ENCODE data around the gene S1PR1. TPM values are rescaled to one million over a fixed set of nuclear protein-coding genes. Genes with fewer than 3 reads are reported as not detected.

S1PR1 gene
- polyA plus RNA-seq, 1 donor (not counting 4 experiments of a cell fraction or from before 2014, with no cell fraction given), result 3.1 TPM

DNA sequence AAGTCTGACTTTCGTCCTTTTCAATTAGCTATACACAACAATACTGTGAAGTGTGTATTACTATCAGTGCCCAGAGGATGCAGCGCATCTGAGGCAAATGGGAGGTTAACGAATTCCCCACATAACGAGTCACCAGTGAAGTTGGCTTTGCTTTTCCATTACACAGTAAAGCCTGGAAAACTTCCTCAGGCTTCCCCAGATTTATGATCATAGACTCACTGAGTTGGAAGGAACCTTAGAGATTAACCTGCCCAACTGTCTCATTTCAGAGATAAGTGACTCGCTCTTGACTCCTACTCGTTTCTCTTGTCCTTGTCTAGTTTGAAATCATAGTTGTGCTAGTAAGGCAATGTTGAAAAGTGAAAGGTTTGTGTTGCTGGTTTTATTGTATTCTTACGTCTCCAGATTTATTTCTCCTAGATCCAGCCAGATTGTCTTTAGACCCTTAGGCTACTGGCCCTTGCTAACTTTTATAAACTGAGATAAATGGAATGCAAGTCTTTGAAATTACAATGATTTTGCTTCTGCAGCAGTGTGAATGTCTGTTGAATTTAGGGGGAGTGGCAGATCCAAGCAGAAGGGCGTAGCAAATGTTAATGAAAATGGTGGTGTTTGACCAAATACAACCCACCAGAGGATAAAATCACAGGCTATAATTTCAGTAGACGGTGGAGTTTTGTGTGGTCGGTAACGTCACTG is 17.3 kb downstream of the S1PR1 start:
- Histone ChIP-seq H3K27ac (ENCODE audit: control insufficient read depth, insufficient read depth, low read length) (no peak overlapping the region), H3K4me1 (ENCODE audit: control insufficient read depth, extremely low read depth, insufficient read depth, low read length) (peaks cover 8% of the 10 kb centered on the region), H3K4me2 (ENCODE audit: control insufficient read depth, extremely low read depth, insufficient read depth, low read depth, low read length) (peak overlapping the region; percentile 27), H3K9ac (ENCODE audit: control insufficient read depth, extremely low read depth, insufficient read depth, low read length) (no peak overlapping the region), H3K36me3 (ENCODE audit: control insufficient read depth in 2 of 2, extremely low read depth in 1 of 2, insufficient read depth in 2 of 2, low read length in 2 of 2) (no peaks in the 10 kb centered on the region), H3K79me2 (ENCODE audit: control insufficient read depth, insufficient read depth, low read length) (no peaks in the 10 kb centered on the region), H3K4me3 (ENCODE audit: control insufficient read depth in 2 of 3, extremely low read depth in 1 of 3, insufficient read depth in 2 of 3, low read depth in 1 of 3, low read length in 3 of 3) (no peak overlapping the region), H3K9me1 (ENCODE audit: control insufficient read depth, extremely low read depth, insufficient read depth, low read length) (no peaks in the 10 kb centered on the region), H4K20me1 (ENCODE audit: control insufficient read depth, extremely low read depth, insufficient read depth, low read length) (no peaks in the 10 kb centered on the region), H3K9me3 (ENCODE audit: control insufficient read depth, low read depth, low read length) (no peaks in the 10 kb centered on the region), H3K27me3 (ENCODE audit: control insufficient read depth, extremely low read depth, insufficient read depth, low read length) (no peaks in the 10 kb centered on the region), H2AFZ (ENCODE audit: control insufficient read depth, low read length) (peak overlapping the region; percentile 74)
- FAIRE-seq (no peak), DNase-seq (ENCODE audit: low read depth, low spot score) (no peak)
- no peak for TF ChIP-seq CTCF (optimal IDR thresholded peaks at IDR 0.05 in 1 of 3, IDR thresholded peaks at IDR 0.05 in 1 of 3, conservative IDR thresholded peaks at IDR 0.05 in 1 of 3; ENCODE audit: extremely low read depth in 1 of 3, insufficient read depth in 2 of 3, low read length in 3 of 3)
- no peak for TF ChIP-seq EZH2 (IDR thresholded peaks at IDR 0.05; ENCODE audit: low read length)
- dilution Hi-C loops (cut with MboI; ENCODE audit: extremely low pct_ligation_motif_present, low sequenced_read_pairs), result no loop called here

GRCh38 chr1:101257500-101258325 is 20.9 kb downstream of the S1PR1 start:
- Histone ChIP-seq H3K9me1 (ENCODE audit: control insufficient read depth, extremely low read depth, insufficient read depth, low read length) (no peaks in the 10 kb centered on the region), H3K27me3 (ENCODE audit: control insufficient read depth, extremely low read depth, insufficient read depth, low read length) (no peaks in the 10 kb centered on the region), H2AFZ (ENCODE audit: control insufficient read depth, low read length) (no peak overlapping the region), H3K4me2 (ENCODE audit: control insufficient read depth, extremely low read depth, insufficient read depth, low read depth, low read length) (no peak overlapping the region), H3K4me1 (ENCODE audit: control insufficient read depth, extremely low read depth, insufficient read depth, low read length) (peaks cover 23% of the 10 kb centered on the region), H3K9me3 (ENCODE audit: control insufficient read depth, low read depth, low read length) (no peaks in the 10 kb centered on the region), H3K36me3 (ENCODE audit: control insufficient read depth in 2 of 2, extremely low read depth in 1 of 2, insufficient read depth in 2 of 2, low read length in 2 of 2) (no peaks in the 10 kb centered on the region), H3K27ac (ENCODE audit: control insufficient read depth, insufficient read depth, low read length) (no peak overlapping the region), H3K9ac (ENCODE audit: control insufficient read depth, extremely low read depth, insufficient read depth, low read length) (no peak overlapping the region), H3K79me2 (ENCODE audit: control insufficient read depth, insufficient read depth, low read length) (no peaks in the 10 kb centered on the region), H3K4me3 (ENCODE audit: control insufficient read depth in 2 of 3, extremely low read depth in 1 of 3, insufficient read depth in 2 of 3, low read depth in 1 of 3, low read length in 3 of 3) (no peak overlapping the region), H4K20me1 (ENCODE audit: control insufficient read depth, extremely low read depth, insufficient read depth, low read length) (no peaks in the 10 kb centered on the region)
- TF ChIP-seq CTCF (optimal IDR thresholded peaks at IDR 0.05 in 1 of 3, IDR thresholded peaks at IDR 0.05 in 1 of 3, conservative IDR thresholded peaks at IDR 0.05 in 1 of 3; ENCODE audit: extremely low read depth in 1 of 3, insufficient read depth in 2 of 3, low read length in 3 of 3), result no peak
- no peak for TF ChIP-seq EZH2 (IDR thresholded peaks at IDR 0.05; ENCODE audit: low read length)
- no peak for DNase-seq (ENCODE audit: low read depth, low spot score)
- no peak for FAIRE-seq
- dilution Hi-C loops (cut with MboI; ENCODE audit: extremely low pct_ligation_motif_present, low sequenced_read_pairs), result no loop called here
